IMR-90 (cell line): Measurements from ENCODE around the gene PPP3CA. TPM values are rescaled to one million over a fixed set of nuclear protein-coding genes. Genes with fewer than 3 reads are reported as not detected.

Source experiments
- ATAC-seq: fragments of 200-7000 bp; cut with Tn5 transposase; 2 replicates; pipeline ENCODE4 v1.9.1; 2020; ENCODE audit warnings: low read depth, mild to moderate bottlenecking, moderate library complexity
- BruUV-seq: library from RNA; stranded (reverse); fragments of 400-500 nt; replicated peaks from 2 replicates; lab custom pipeline; 2021; lab: Mats Ljungman, UMichigan
- CTCF ChIA-PET: fragments of 300-600 bp; formaldehyde crosslinking; extraction: SDS; loops from one replicate; lab custom pipeline; 2021; ENCODE audit warnings: antibody characterized with exemption; lab: Yijun Ruan, JAX
- POLR2A ChIA-PET: fragments of 300-600 bp; sonication (Branson Sonifier 250); formaldehyde crosslinking; loops from one replicate; lab custom pipeline; 2022; ENCODE audit warnings: antibody characterized with exemption; ENCODE audit not compliant: unreplicated experiment; lab: Charles Lee
- DNase-seq: peaks from one replicate; pipeline ENCODE4 v3.0.0; 2013
- H2AFZ ChIP-seq: replicated peaks from 2 replicates; pipeline ENCODE3; 2013; ENCODE audit warnings: low read length, mild to moderate bottlenecking; ENCODE audit not compliant: poor library complexity
- H2AK5ac ChIP-seq: 2 replicates; pipeline ENCODE4 v1.6.1; 2013; ENCODE audit warnings: low read depth, low read length, inconsistent platforms
- H2AK9ac ChIP-seq: replicated peaks from 2 replicates; pipeline ENCODE3; 2013; ENCODE audit warnings: mild to moderate bottlenecking, low read depth, low read length, moderate library complexity; ENCODE audit not compliant: poor library complexity
- H2BK120ac ChIP-seq: 2 replicates; pipeline ENCODE4 v1.6.1; 2013; ENCODE audit warnings: low read depth, low read length, inconsistent platforms
- H2BK15ac ChIP-seq: 3 replicates; pipeline ENCODE4 v1.6.1; 2013; ENCODE audit warnings: low read depth, low read length, inconsistent platforms
- H2BK20ac ChIP-seq: 2 replicates; pipeline ENCODE4 v1.6.1; 2013; ENCODE audit warnings: low read depth, mild to moderate bottlenecking, inconsistent platforms, low read length, moderate library complexity
- H2BK5ac ChIP-seq: 2 replicates; pipeline ENCODE4 v1.6.1; 2013; ENCODE audit warnings: mild to moderate bottlenecking, low read depth, low read length, inconsistent platforms; ENCODE audit not compliant: poor library complexity, severe bottlenecking
- H3K14ac ChIP-seq: replicated peaks from 2 replicates; pipeline ENCODE4 v1.6.1; 2013; ENCODE audit warnings: low read depth, low read length, inconsistent platforms
- H3K18ac ChIP-seq: 2 replicates; pipeline ENCODE4 v1.6.1; 2013; ENCODE audit warnings: low read depth, low read length, control low read depth
- H3K23ac ChIP-seq: 2 replicates; pipeline ENCODE4 v1.6.1; 2013; ENCODE audit warnings: low read depth, low read length, inconsistent platforms
- H3K27ac ChIP-seq: 2 replicates; pipeline ENCODE4 v1.5.1; 2013; ENCODE audit warnings: mild to moderate bottlenecking, control low read depth, low read length; ENCODE audit not compliant: insufficient read depth
- H3K27me3 ChIP-seq: 2 replicates; pipeline ENCODE4 v1.6.1; 2013; ENCODE audit warnings: low read length; ENCODE audit not compliant: control insufficient read depth, insufficient read depth
- H3K36me3 ChIP-seq: 2 replicates; pipeline ENCODE4 v1.6.1; 2013; ENCODE audit warnings: low read length, mixed read lengths; ENCODE audit not compliant: control insufficient read depth, insufficient read depth
- H3K4ac ChIP-seq: 2 replicates; pipeline ENCODE4 v1.6.1; 2013; ENCODE audit warnings: low read depth, low read length, inconsistent platforms
- H3K4me1 ChIP-seq: 2 replicates; pipeline ENCODE4 v1.6.1; 2013; ENCODE audit warnings: low read length, mixed read lengths; ENCODE audit not compliant: control insufficient read depth, insufficient read depth
- H3K4me2 ChIP-seq: 2 replicates; pipeline ENCODE4 v1.6.1; 2013; ENCODE audit warnings: low read depth, mild to moderate bottlenecking, control low read depth, low read length, moderate library complexity
- H3K4me3 ChIP-seq: 2 replicates; pipeline ENCODE4 v1.5.1; 2013; ENCODE audit warnings: low read depth, mild to moderate bottlenecking, control low read depth, low read length, moderate library complexity; ENCODE audit not compliant: insufficient read depth
- H3K56ac ChIP-seq: 2 replicates; pipeline ENCODE4 v1.6.1; 2013; ENCODE audit warnings: low read length, inconsistent platforms; ENCODE audit not compliant: insufficient read depth; ENCODE audit errors: extremely low read depth
- H3K79me1 ChIP-seq, 2 experiments: 2 replicates each; pipeline ENCODE4 v1.6.1; 2013; ENCODE audit warnings: low read length in 2 of 2, inconsistent platforms in 1 of 2, low read depth in 1 of 2
- H3K9ac ChIP-seq: 2 replicates; pipeline ENCODE4 v1.6.1; 2013; ENCODE audit warnings: low read depth, low read length, control low read depth
- H3K9me1 ChIP-seq: 2 replicates; pipeline ENCODE4 v1.6.1; 2013; ENCODE audit warnings: low read length, inconsistent platforms; ENCODE audit not compliant: insufficient read depth
- H3K9me3 ChIP-seq: 2 replicates; pipeline ENCODE4 v1.6.1; 2013; ENCODE audit warnings: low read length; ENCODE audit not compliant: control insufficient read depth, insufficient read depth
- H4K20me1 ChIP-seq: 2 replicates; pipeline ENCODE4 v1.6.1; 2013; ENCODE audit warnings: low read length, inconsistent platforms; ENCODE audit not compliant: insufficient read depth
- H4K5ac ChIP-seq: 2 replicates; pipeline ENCODE4 v1.6.1; 2013; ENCODE audit warnings: mild to moderate bottlenecking, low read depth, low read length, control low read depth
- H4K8ac ChIP-seq, 2 experiments: 2 replicates each; pipeline ENCODE4 v1.6.1; 2013; ENCODE audit warnings: low read depth in 2 of 2, low read length in 2 of 2, control low read depth in 1 of 2, inconsistent platforms in 1 of 2
- H4K91ac ChIP-seq: 2 replicates; pipeline ENCODE4 v1.6.1; 2013; ENCODE audit warnings: low read depth, low read length, inconsistent platforms; ENCODE audit not compliant: insufficient read depth
- BHLHE40 ChIP-seq: fragments of 150-350 bp; IDR thresholded peaks from 2 replicates; pipeline ENCODE4 v1.6.1; 2016; ENCODE audit warnings: mild to moderate bottlenecking, low read depth, low read length
- CEBPB ChIP-seq: IDR thresholded peaks from 2 replicates; pipeline ENCODE4 v1.6.1; 2012; ENCODE audit warnings: low read depth, low read length, improper control_type of control experiment
- CHD1 ChIP-seq: IDR thresholded peaks from 2 replicates; pipeline ENCODE4 v1.6.1; 2012; ENCODE audit warnings: low read depth, low read length, improper control_type of control experiment
- FOS ChIP-seq: fragments of 150-350 bp; IDR thresholded peaks from 2 replicates; pipeline ENCODE4 v1.6.1; 2016; ENCODE audit warnings: low read depth, low read length
- MAFK ChIP-seq: IDR thresholded peaks from 2 replicates; pipeline ENCODE4 v1.6.1; 2012; ENCODE audit warnings: low read depth, low read length, improper control_type of control experiment
- MAZ ChIP-seq: IDR thresholded peaks from 2 replicates; pipeline ENCODE4 v1.6.1; 2012; ENCODE audit warnings: low read depth, mild to moderate bottlenecking, low read length, improper control_type of control experiment, moderate library complexity, borderline replicate concordance
- NFE2L2 ChIP-seq: fragments of 150-350 bp; IDR thresholded peaks from 2 replicates; pipeline ENCODE4 v1.6.1; 2016; ENCODE audit warnings: low read depth, mild to moderate bottlenecking, low read length
- RAD21 ChIP-seq: IDR thresholded peaks from 2 replicates; pipeline ENCODE4 v1.6.1; 2012; ENCODE audit warnings: low read length, improper control_type of control experiment
- SMC3 ChIP-seq: fragments of 150-350 bp; IDR thresholded peaks from 2 replicates; pipeline ENCODE4 v1.6.1; 2016; ENCODE audit warnings: low read depth, mild to moderate bottlenecking, antibody characterized with exemption, low read length, moderate library complexity
- WGBS, 2 experiments: methylation state at CpG; one replicate each; pipeline versions ENCODE4 v1.1.5 to v1.1.7; 2013; ENCODE audit warnings: missing lambda C conversion rate in 2 of 2; ENCODE audit not compliant: insufficient read length in 1 of 2; ENCODE audit errors: extremely low coverage in 2 of 2; 5-methylcytosine and 5-hydroxymethylcytosine counted together
- dilution Hi-C: fragments of 300-500 bp; cut with HindIII; formaldehyde crosslinking; loops from one replicate; pipeline ENCODE4 v1.14.3; 2018; ENCODE audit warnings: low sequenced_read_pairs; ENCODE audit not compliant: unreplicated experiment
- in situ Hi-C: fragments of 300-500 bp; cut with MboI; formaldehyde crosslinking; loops from 3 replicates; pipeline ENCODE4 v1.14.3; 2019; ENCODE audit warnings: low sequenced_read_pairs, inconsistent platforms, mixed read lengths
- intact Hi-C: fragments of 100-400 bp; cut with micrococcal nuclease; formaldehyde crosslinking; loops from 2 replicates; pipeline ENCODE4 v1.10.0; 2022
- polyA plus RNA-seq, 3 experiments: library from polyadenylated mRNA; depleted of rRNA; stranded (reverse); fragments of >200 nt; gene quantifications; 2 replicates each; pipeline ENCODE4 v1.2.3, GENCODE V29; 2012; ENCODE audit warnings: low replicate concordance in 1 of 3
- total RNA-seq: library from RNA; depleted of rRNA; stranded (reverse); fragments of >200 nt; gene quantifications from 2 replicates; pipeline ENCODE4 v1.2.3, GENCODE V29; 2012
- TF ChIP-seq, protein P1 (sequence below): fragments of 150-350 bp; IDR thresholded peaks from 2 replicates; pipeline ENCODE4 v1.6.1; 2017; ENCODE audit warnings: mild to moderate bottlenecking, antibody characterized with exemption, low read length, low read depth

Gene PPP3CA
- total and polyA plus RNA-seq, 2 of the 4 experiments (the other 2 are of a cell fraction), result 14.5 to 48.6 TPM

DNA sequence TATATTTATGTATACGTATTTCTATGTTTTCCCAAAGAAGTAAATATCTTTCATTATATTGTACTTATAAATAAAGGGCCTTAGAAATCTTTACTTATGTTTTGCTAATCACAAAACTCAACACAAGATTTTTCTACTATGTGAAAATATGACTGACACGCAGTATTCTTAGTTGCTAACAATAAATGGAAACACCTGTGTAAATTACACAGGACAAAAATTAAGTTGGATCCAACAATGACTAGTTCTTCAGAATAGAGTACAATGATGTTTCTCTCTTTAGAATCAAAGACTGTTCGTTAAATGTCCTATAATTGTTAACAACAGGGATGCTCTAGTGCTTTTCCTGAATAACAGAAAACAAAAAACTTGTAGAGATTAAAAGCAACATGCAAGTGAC is 96.1 kb downstream of the PPP3CA start:
- peaks cover 3% of the 10 kb centered on the region; the same call in 1 of the 2 replicates for H4K20me1 ChIP-seq
- no peak for ATAC-seq
- H3K14ac ChIP-seq, result no peak overlapping the region
- no peak overlapping the region for H3K4me3 ChIP-seq
- H3K27me3 ChIP-seq, result no peaks in the 10 kb centered on the region
- H4K8ac ChIP-seq, result no peak overlapping the region
- H3K4me1 ChIP-seq, result peaks cover 3% of the 10 kb centered on the region
- in situ Hi-C loops (no loop called here), dilution Hi-C loops (no loop called here), intact Hi-C loops (no loop called here)
- no peaks in the 10 kb centered on the region for H3K9me1 ChIP-seq
- BruUV-seq, result no TSS peak
- no peak overlapping the region for H2AK9ac ChIP-seq
- no peak overlapping the region for H2AFZ ChIP-seq
- no peak overlapping the region for H3K4ac ChIP-seq
- H4K91ac ChIP-seq, result no peak overlapping the region
- DNase-seq, result no peak
- H2BK120ac ChIP-seq, result no peak overlapping the region
- no peak overlapping the region for H2BK20ac ChIP-seq
- H3K18ac ChIP-seq, result no peak overlapping the region
- peaks cover 19 to 20% of the 10 kb centered on the region in 2 experiments; a peak in 3 of 4 replicates for H3K79me1 ChIP-seq
- no peak overlapping the region for H3K27ac ChIP-seq
- H3K56ac ChIP-seq, result no peak overlapping the region
- no peaks in the 10 kb centered on the region for H3K9me3 ChIP-seq
- H3K4me2 ChIP-seq, result no peak overlapping the region
- no peak overlapping the region for H3K9ac ChIP-seq
- no peak overlapping the region for H2BK5ac ChIP-seq
- H3K23ac ChIP-seq, result no peak overlapping the region
- ChIA-PET POLR2A (no interaction called here), CTCF (interaction anchor here (0.5 kb wide), 1 partner anchor 1180 kb away, joined by 3 read pairs; no protein-coding TSS in a partner anchor)
- no peak overlapping the region for H4K5ac ChIP-seq
- H2BK15ac ChIP-seq, result no peak overlapping the region
- no peaks in the 10 kb centered on the region for H3K36me3 ChIP-seq
- TF ChIP-seq SMC3 (no peak), RAD21 (no peak), CHD1 (no peak), CEBPB (no peak), MAFK (no peak), MAZ (no peak), FOS (no peak), BHLHE40 (no peak), NFE2L2 (no peak)
- TF ChIP-seq, protein P1, sequence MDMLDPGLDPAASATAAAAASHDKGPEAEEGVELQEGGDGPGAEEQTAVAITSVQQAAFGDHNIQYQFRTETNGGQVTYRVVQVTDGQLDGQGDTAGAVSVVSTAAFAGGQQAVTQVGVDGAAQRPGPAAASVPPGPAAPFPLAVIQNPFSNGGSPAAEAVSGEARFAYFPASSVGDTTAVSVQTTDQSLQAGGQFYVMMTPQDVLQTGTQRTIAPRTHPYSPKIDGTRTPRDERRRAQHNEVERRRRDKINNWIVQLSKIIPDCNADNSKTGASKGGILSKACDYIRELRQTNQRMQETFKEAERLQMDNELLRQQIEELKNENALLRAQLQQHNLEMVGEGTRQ, result no peak
- no CpG with 5 or more reads among the region's 3 CpGs for WGBS, 2 experiments
- H2AK5ac ChIP-seq, result no peak overlapping the region
